ENCODE measurements around the gene ARNT2.

DNA sequence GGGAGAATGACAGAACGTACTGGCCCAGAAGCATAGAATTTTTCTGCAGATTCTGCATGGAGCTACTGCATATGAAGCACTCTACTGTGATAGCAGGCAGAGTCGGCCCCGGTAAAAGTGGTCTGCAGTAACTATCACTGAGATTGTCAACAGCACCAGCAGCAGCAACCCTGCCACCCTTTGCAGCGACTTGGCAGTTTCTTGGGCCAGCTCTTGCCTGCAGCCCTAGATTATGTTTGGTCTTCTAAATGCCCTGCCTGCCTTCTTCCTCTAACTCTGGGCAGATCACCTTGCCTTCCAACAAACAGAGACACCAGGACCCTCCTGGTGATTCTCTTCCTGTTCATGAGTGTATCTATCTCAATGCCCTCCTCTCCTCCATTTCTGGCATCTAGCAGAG is 161.8 kb downstream of the ARNT2 start:
- TF ChIP-seq CTCF (conservative IDR thresholded peaks at IDR 0.05; ENCODE audit: low read depth in 2 of 2) (no peak), EZH2phosphoT487 (IDR thresholded peaks at IDR 0.05; ENCODE audit: unreplicated experiment) (no peak), POLR2AphosphoS5 (IDR thresholded peaks at IDR 0.05; ENCODE audit: low read depth) (no peak)
